GM18870 (cell line): Measurements from ENCODE around the gene NPPC.
"Not testable (repeated sequence)": the region's sequence is repeated elsewhere in the genome, so short reads cannot be mapped to it uniquely, and the experiment has no call there.

Experiments
- ATAC-seq: cut with Tn5 transposase; IDR thresholded peaks from one replicate; pipeline ENCODE4 v1.9.1; 2021; ENCODE audit warnings: moderate library complexity; ENCODE audit not compliant: unreplicated experiment

The NPPC gene

DNA sequence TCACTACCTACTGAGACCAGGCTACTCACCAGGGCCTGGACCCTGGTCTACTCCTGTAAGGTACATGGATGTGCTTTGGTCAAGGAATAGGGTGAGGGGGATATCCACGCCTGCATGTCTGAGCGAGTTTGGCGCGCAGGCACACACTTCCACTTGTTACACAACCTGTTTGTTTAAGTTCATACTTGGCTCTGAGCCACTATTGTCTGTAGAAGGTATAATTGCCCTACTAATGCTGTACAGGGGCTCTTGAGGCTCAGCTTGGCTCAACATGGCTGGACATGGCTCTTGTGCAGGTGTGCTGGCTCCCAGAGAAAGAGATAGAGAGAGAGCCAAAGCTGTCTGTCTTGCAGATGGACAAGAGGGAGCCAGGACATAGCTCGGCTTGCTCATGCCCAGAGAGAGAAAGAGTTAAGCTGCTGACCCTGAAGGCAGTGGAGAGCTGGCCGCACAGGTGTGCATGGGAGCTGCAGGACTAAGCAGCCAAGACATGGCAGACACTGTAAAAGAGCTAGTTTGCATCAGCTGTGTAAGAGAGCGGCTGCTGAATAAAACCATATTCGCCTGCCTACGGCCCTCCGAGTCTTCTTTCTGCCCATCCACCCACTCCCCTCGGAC, 35.2 kb downstream of the NPPC start:
- ATAC-seq: no peak

DNA sequence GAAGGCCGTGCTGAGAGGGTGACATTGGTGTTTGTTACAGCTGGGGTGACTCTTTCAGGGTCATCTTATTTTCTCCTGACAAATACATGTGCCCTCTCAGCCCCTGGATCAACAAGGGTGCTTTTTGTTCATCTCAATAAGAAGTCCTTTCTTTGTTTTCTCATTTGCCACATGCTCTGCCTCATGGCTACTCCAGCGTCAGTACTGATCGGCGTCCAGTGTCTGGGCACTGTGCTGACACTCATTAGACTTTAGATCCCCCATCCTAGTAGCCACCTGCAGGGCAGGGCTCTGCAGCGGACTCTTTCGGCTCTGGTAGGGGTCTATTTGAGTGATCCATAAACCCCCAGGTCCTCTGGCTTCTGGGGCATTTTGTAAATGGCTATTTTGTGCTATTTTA, 38.4 kb downstream of the NPPC start:
- no peak for ATAC-seq

GRCh38 chr2:231886071-231886681, 40.0 kb downstream of the NPPC start:
- no peak for ATAC-seq

DNA sequence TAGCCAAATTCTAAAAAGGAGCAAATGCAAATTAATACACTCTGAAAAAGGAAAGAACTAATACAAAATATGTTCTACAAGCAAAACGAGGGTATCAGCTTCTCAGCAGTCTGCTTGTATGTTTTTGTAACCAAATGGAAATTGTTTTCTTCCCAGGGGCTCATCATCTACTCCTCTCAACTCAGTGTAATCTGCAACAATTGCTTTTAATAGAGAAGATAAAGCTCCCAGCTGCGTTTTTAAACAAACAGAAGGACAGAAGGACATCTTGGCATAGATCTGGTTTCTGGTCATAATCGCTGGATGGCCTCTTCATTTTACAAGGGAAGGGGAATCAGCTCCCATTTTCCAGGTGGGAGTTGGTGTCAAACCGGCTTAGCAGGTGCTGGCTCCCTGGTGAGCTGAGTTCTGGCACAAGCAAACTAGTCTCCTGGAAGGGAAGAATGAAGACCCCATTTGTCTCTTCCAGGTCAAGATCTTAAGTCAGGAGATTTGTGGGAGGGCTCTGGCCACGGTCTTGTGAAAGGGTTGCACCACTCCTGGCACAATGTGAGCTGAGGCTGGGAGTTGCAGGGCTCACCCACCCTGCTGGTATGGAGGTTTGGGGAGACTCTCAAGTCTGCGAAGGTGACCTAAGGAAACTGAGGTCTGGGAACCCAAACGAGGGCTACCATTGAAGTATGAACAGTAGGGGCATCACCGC, 41.6 kb downstream of the NPPC start:
- no peak for ATAC-seq

DNA sequence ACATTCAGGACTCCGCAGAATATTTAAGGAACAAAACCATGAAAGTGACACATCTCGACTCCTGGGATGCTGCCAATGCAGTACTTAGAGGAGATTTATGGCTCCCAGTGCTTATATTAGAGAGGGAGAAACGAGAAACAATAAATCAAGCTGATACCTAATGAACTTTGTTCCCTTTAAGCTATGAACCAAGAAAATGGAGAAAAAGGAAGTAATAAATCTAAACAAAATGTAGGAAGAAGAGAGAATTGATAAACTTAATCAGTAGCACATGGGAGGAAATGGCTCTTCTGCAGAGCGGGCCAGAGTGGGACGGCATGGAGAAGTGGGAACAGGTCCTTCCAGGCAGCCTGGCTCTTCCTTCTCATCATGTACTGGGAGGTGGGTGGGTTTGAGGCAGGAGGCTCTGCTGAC, 42.7 kb downstream of the NPPC start:
- ATAC-seq: no peak

- no peak for ATAC-seq
These were observed 43.5 kb downstream of the NPPC start for GRCh38 chr2:231882646-231883045.

GRCh38 chr2:231880371-231880770, 45.8 kb downstream of the NPPC start:
- not testable (repeated sequence) for ATAC-seq

- ATAC-seq: no peak
These were observed 47.0 kb downstream of the NPPC start for GRCh38 chr2:231879216-231879615.

DNA sequence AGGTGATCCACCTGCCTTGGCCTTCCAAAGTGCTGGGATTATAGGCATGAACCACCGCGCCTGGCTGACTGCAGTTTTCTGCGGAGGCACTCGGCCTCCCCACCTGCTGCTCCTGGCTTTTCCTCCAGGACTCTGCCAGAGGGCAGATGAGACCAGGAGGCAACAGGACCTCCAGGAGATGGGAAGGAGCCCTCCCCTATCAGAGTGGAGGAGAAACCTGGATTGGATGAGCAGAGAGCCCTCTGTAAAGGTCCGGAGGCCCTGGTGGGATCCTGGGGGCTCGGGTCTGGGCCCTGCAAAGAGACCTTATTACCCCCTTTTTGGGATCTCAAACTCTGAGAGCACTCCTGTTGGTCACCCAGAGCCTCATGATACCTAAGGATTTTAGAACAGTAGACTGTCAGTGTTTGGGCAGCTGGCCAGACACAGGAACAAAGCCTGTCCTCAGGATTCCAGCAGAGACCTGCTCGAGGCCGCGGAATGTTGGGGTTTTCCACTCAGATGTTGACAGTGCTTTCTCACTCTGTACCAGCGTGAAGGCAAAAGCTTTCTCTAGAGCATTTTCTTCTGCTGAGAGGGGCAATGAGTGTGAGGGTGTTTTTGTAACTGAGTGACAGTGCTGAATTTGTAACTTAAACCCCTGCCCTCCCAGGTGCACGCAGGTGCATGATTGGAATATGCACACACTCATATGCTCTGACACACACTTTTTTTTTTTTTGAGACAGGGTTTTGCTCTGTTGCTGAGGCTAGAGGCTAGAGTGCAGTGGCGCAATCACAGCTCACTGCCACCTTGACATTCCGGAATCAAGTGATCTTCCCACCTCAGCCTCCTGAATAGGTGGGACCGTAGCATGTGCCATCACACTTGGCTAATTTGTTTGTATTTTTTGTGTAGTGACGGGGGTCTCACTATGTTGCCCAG, 48.4 kb downstream of the NPPC start:
- ATAC-seq: no peak

- ATAC-seq: no peak
These were observed 51.3 kb downstream of the NPPC start for GRCh38 chr2:231874944-231875343.
